H1 (cell line): ENCODE data around the gene ZNF592. TPM values are rescaled to one million over a fixed set of nuclear protein-coding genes. Genes with fewer than 3 reads are reported as not detected.

ENCODE experiments used
- ASH2L ChIP-seq: fragments of 200-600, 300-600 bp; sonication (generic); IDR thresholded peaks from one replicate; pipeline ENCODE4 v1.7.1; 2017; ENCODE audit warnings: low read length
- JUND ChIP-seq: IDR thresholded peaks from 2 replicates; pipeline ENCODE4 v1.6.1; 2011; ENCODE audit warnings: mild to moderate bottlenecking, improper control_type of control experiment, low read length
- NANOG ChIP-seq: IDR thresholded peaks from 2 replicates; pipeline ENCODE4 v1.6.1; 2011; ENCODE audit warnings: low read length, low read depth, mild to moderate bottlenecking, inconsistent platforms; ENCODE audit not compliant: insufficient read depth, poor library complexity, severe bottlenecking
- POLR2AphosphoS5 ChIP-seq: IDR thresholded peaks from 2 replicates; pipeline ENCODE4 v1.6.1; 2011; ENCODE audit warnings: low read depth, low read length
- SUZ12 ChIP-seq: fragments of 200-600 bp; sonication (generic); IDR thresholded peaks from 2 replicates; pipeline ENCODE4 v1.6.1; 2012; ENCODE audit warnings: mild to moderate bottlenecking, inconsistent platforms, low read length, moderate library complexity, mixed read lengths
- polyA plus RNA-seq, 7 experiments: library from polyadenylated mRNA; depleted of rRNA in 3 of 7; stranded (reverse) in 5 of 7; unstranded in 2 of 7; fragments of >200 nt in 5 of 7; fragments of 200-250 nt in 2 of 7; gene quantifications; 1 replicate in 5 of 7; 2 replicates in 1 of 7; 4 replicates in 1 of 7; pipeline versions ENCODE4 v1.2.1 to v1.2.3, GENCODE V29; 2011 to 2013; ENCODE audit warnings: missing spikeins in 2 of 7, mixed read lengths in 2 of 7
- total RNA-seq: library from RNA; stranded (reverse); fragmentation: NEBNext Ultra II Directional; extraction: Animal tissue kit (Norgen Biotek cat#: 25700); gene quantifications from 2 replicates; pipeline ENCODE4 v1.2.1, GENCODE V29; 2021

ZNF592 gene
- total and polyA plus RNA-seq, 2 of the 8 experiments (the other 6 are each of a cell fraction or from before 2014, with no cell fraction given), result 14.2 to 33.0 TPM

DNA sequence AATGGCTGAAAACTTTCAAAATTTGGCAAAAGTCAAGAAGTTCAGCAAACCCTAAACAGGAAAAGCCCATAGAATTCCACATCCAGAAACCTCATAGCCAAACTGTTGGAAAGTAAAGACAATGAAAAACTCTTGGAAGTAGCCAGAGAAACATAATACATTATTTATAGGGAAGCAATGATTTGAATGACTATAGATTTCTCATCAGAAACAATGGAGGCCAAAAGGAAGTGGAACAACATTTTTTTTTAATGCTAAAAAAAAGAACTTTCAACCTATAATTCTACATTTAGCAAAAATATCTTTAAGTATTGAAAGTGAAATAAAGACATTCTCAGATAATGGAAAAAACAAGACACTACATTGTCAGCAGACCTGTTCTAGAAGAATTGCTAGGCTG is 99.0 kb downstream of the ZNF592 start (continued):
- TF ChIP-seq ASH2L (no peak), SUZ12 (no peak), POLR2AphosphoS5 (no peak), JUND (no peak), NANOG (no peak)
